K562 (cell line): Measurements from ENCODE around the gene IFFO2. TPM values are rescaled to one million over a fixed set of nuclear protein-coding genes. Genes with fewer than 3 reads are reported as not detected.

Experiments used
- AFF4 ChIP-seq: sonication (generic); formaldehyde crosslinking; IDR thresholded peaks from 2 replicates; pipeline ENCODE4 v1.8.0; 2023; ENCODE audit warnings: mild to moderate bottlenecking, missing genetic modification reagents
- CBX1 ChIP-seq: sonication (generic); IDR thresholded peaks from 2 replicates; pipeline ENCODE4 v1.6.1; 2016; ENCODE audit warnings: antibody characterized with exemption, low read depth, mild to moderate bottlenecking
- CGGBP1 ChIP-seq: fragments of 250-450 bp; sonication (Bioruptor Pico); IDR thresholded peaks from 2 replicates; pipeline ENCODE4 v1.9.0; 2021; ENCODE audit warnings: mild to moderate bottlenecking
- EP400 ChIP-seq: fragments of 450-650 bp; IDR thresholded peaks from 2 replicates; pipeline ENCODE4 v1.6.1; 2017; ENCODE audit warnings: antibody characterized with exemption, mild to moderate bottlenecking, moderate library complexity
- JUN ChIP-seq, 2 experiments: sonication (generic) in 1 of 2; formaldehyde crosslinking in 1 of 2; IDR thresholded peaks; 2 replicates each; pipeline versions ENCODE4 v1.6.1 to v1.8.0; 2012 to 2022; ENCODE audit warnings: borderline replicate concordance in 2 of 2, mild to moderate bottlenecking in 2 of 2, improper control_type of control experiment in 1 of 2, low read depth in 1 of 2, low read length in 1 of 2, missing genetic modification reagents in 1 of 2
- MYBL2 ChIP-seq, 2 experiments: fragments of 450-650 bp in 1 of 2; sonication (generic) in 1 of 2; formaldehyde crosslinking in 1 of 2; IDR thresholded peaks; 2 replicates each; pipeline versions ENCODE4 v1.6.1 to v1.8.1; 2017 to 2022; ENCODE audit warnings: borderline replicate concordance in 1 of 2, inconsistent platforms in 1 of 2, low read depth in 1 of 2, mild to moderate bottlenecking in 1 of 2, missing genetic modification reagents in 1 of 2, moderate library complexity in 1 of 2
- NCOA4 ChIP-seq: fragments of 450-650 bp; IDR thresholded peaks from 2 replicates; pipeline ENCODE4 v1.6.1; 2018; ENCODE audit warnings: mild to moderate bottlenecking; ENCODE audit not compliant: partially characterized antibody
- NR2C1 ChIP-seq, 2 experiments: fragments of 450-650 bp; IDR thresholded peaks; 2 replicates each; pipeline ENCODE4 v1.6.1; 2017; ENCODE audit warnings: mild to moderate bottlenecking in 2 of 2, antibody characterized with exemption in 1 of 2, inconsistent platforms in 1 of 2, missing compliant biosample characterization in 1 of 2, missing genetic modification characterization in 1 of 2
- PML ChIP-seq: IDR thresholded peaks from 2 replicates; pipeline ENCODE4 v1.6.1; 2012; ENCODE audit warnings: low read length, inconsistent platforms
- POLR2H ChIP-seq: IDR thresholded peaks from 2 replicates; pipeline ENCODE4 v1.6.1; 2016; ENCODE audit warnings: missing genetic modification characterization, low read depth, mild to moderate bottlenecking, control low read depth, missing compliant biosample characterization, moderate library complexity
- ZBTB17 ChIP-seq: fragments of 450-650 bp; formaldehyde crosslinking; IDR thresholded peaks from 2 replicates; pipeline ENCODE4 v1.4.0; 2020; ENCODE audit warnings: mild to moderate bottlenecking
- ZKSCAN8 ChIP-seq: fragments of 200-800 bp; sonication (Bioruptor generic); IDR thresholded peaks from 2 replicates; pipeline ENCODE4 v1.6.1; 2016; ENCODE audit warnings: missing genetic modification characterization, missing compliant biosample characterization
- ZMIZ1 ChIP-seq, 2 experiments: fragments of 150-350 bp in 1 of 2; IDR thresholded peaks; 2 replicates each; pipeline ENCODE4 v1.6.1; 2012 to 2016; ENCODE audit warnings: low read depth in 2 of 2, low read length in 2 of 2, mild to moderate bottlenecking in 1 of 2, moderate library complexity in 1 of 2
- ZNF146 ChIP-seq: IDR thresholded peaks from one replicate; pipeline ENCODE4 v1.6.1; 2018; ENCODE audit warnings: missing compliant biosample characterization; ENCODE audit not compliant: unreplicated experiment
- polyA plus RNA-seq, 8 experiments: library from polyadenylated mRNA; depleted of rRNA in 4 of 8; stranded (reverse) in 5 of 8; unstranded in 3 of 8; fragments of >200 nt; fragmentation: Nextera tagmentation in 2 of 8; fragmentation: Illumina TruSeq in 1 of 8; extraction: Ambion mirVana in 2 of 8; extraction: Trizol in 1 of 8; gene quantifications; 2 replicates each; pipeline versions ENCODE4 v1.2.1 to v1.2.3, GENCODE V29; 2011 to 2014; ENCODE audit warnings: inconsistent platforms in 1 of 8, missing spikeins in 1 of 8
- total RNA-seq, 7 experiments: library from RNA; depleted of rRNA in 6 of 7; stranded (reverse); fragments of >200 nt in 6 of 7; fragmentation: Illumina TruSeq in 2 of 7; extraction: Trizol in 2 of 7; gene quantifications; 2 replicates each; pipeline versions ENCODE4 v1.2.1 to v1.2.3, GENCODE V29; 2011 to 2021; ENCODE audit warnings: low replicate concordance in 1 of 7
- TF ChIP-seq, protein P1 (sequence below): sonication (generic); formaldehyde crosslinking; IDR thresholded peaks from 2 replicates; pipeline ENCODE4 v1.8.0; 2023; ENCODE audit warnings: mild to moderate bottlenecking, missing genetic modification reagents

Gene IFFO2
- total and polyA plus RNA-seq, 9 of the 15 experiments (the other 6 are each of a cell fraction or from before 2014, with no cell fraction given), result 0.15 to 1.0 (median 0.44) TPM; not detected in 2

DNA sequence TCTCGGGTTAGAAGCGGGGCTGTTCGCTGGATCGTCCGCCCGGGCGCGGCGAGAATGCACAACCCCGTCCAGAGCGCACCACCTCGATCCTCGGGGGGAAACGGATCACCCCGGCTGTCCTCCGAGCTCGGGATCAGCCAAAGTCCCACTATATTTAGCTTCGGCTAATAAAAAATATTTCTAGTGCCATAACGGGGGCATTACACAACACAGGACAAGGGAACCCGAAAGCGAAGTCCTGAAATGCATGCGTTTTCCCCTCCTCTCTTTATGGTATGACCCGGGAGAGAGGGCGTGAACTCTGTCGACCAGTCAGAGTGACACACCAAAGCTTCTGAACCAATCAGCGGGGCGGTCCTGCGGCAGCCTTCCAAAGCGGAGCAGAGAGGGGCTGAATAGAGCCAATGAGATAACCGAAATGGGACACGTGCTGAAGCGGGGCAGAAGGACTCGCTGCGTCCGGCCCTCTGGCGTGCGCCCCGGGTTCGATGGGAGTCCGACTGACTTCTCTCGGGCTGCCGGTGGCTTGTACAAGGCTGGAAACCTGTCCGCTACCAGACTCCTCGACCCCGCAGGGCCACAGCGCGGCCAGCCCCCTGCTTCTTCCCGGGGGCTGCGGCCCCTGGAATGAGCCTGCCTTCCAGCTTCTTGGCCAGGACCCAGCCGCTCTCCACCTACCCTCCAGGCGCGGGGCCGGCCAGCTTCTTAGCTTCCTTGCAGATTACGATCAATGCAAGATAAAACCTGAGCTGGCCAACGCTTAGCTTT, 53.8 kb downstream of the IFFO2 start, which contains the start of gene ALDH4A1 (continued):
- TF ChIP-seq MYBL2 (IDR thresholded peaks at IDR 0.05; ENCODE audit: low read depth) (no peak), MYBL2 (CRISPR knock-in tag; IDR thresholded peaks at IDR 0.05; ENCODE audit: borderline replicate concordance) (no peak), CGGBP1 (no peak), CBX1 (no peak; the same call in none of the 2 replicates), ZNF146 (no peak), ZBTB17 (CRISPR knock-in tag) (0 out of 2 replicates have a peak, but pooled peaks have one; percentile 20), JUN (IDR thresholded peaks at IDR 0.05; ENCODE audit: borderline replicate concordance, low read depth, low read length) (peak; percentile 46; the same call in 1 of the 2 replicates), JUN (CRISPR knock-in tag; IDR thresholded peaks at IDR 0.05; ENCODE audit: borderline replicate concordance) (peak; percentile 60; the same call in 1 of the 2 replicates), EP400 (peak; percentile 86), ZMIZ1 (IDR thresholded peaks at IDR 0.05; ENCODE audit: low read depth in 2 of 2, low read length in 2 of 2) (peak in 1 of 2 experiments; percentile 8; a peak in 1 of 4 replicates), ZKSCAN8 (CRISPR knock-in tag) (no peak), AFF4 (CRISPR knock-in tag) (peak; percentile 71; the same call in 1 of the 2 replicates), NR2C1 (IDR thresholded peaks at IDR 0.05) (peak; percentile 50; the same call in 1 of the 2 replicates), NR2C1 (tag; IDR thresholded peaks at IDR 0.05) (peak; percentile 67; the same call in 1 of the 2 replicates), NCOA4 (no peak), POLR2H (tag) (no peak; the same call in 1 of the 2 replicates), PML (no peak; the same call in 1 of the 2 replicates)
- TF ChIP-seq, protein P1, sequence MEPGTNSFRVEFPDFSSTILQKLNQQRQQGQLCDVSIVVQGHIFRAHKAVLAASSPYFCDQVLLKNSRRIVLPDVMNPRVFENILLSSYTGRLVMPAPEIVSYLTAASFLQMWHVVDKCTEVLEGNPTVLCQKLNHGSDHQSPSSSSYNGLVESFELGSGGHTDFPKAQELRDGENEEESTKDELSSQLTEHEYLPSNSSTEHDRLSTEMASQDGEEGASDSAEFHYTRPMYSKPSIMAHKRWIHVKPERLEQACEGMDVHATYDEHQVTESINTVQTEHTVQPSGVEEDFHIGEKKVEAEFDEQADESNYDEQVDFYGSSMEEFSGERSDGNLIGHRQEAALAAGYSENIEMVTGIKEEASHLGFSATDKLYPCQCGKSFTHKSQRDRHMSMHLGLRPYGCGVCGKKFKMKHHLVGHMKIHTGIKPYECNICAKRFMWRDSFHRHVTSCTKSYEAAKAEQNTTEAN (CRISPR knock-in tag), result no peak
